ENCODE results near the gene DTNA.
"Not testable (repeated sequence)": the region's sequence is repeated elsewhere in the genome, so short reads cannot be mapped to it uniquely, and the experiment has no call there.

Gene DTNA

GRCh38 chr18:34901299-34901698, 191.2 kb downstream of the DTNA start:
- no peak for DNase-seq (ENCODE audit: low read depth in 3 of 3)

- no peak for DNase-seq (ENCODE audit: low read depth in 3 of 3)
Observed at GRCh38 chr18:34904994-34905393, 194.9 kb downstream of the DTNA start.

- DNase-seq (ENCODE audit: low read depth in 3 of 3): not testable (repeated sequence)
Observed at GRCh38 chr18:34906985-34907384, 196.9 kb downstream of the DTNA start.

- DNase-seq (ENCODE audit: low read depth in 3 of 3): no peak
Observed at GRCh38 chr18:34909637-34910364, 199.7 kb downstream of the DTNA start.

- no peak for DNase-seq (ENCODE audit: low read depth in 3 of 3)
Observed at GRCh38 chr18:34911081-34911480, 201.0 kb downstream of the DTNA start.

- DNase-seq (ENCODE audit: low read depth in 3 of 3): no peak
Observed at GRCh38 chr18:34911661-34912384, 201.7 kb downstream of the DTNA start.

GRCh38 chr18:34913837-34914661, 204.0 kb downstream of the DTNA start:
- DNase-seq (ENCODE audit: low read depth in 3 of 3): no peak

GRCh38 chr18:34915046-34915445, 204.9 kb downstream of the DTNA start:
- no peak for DNase-seq (ENCODE audit: low read depth in 3 of 3)

- DNase-seq (ENCODE audit: low read depth in 3 of 3): not testable (repeated sequence)
Observed at GRCh38 chr18:34916539-34916938, 206.4 kb downstream of the DTNA start.

- DNase-seq (ENCODE audit: low read depth in 3 of 3): no peak
Observed at GRCh38 chr18:34918856-34919255, 208.8 kb downstream of the DTNA start.

GRCh38 chr18:34921226-34921625, 211.1 kb downstream of the DTNA start:
- DNase-seq (ENCODE audit: low read depth in 3 of 3): no peak

- DNase-seq (ENCODE audit: low read depth in 3 of 3): no peak
Observed at GRCh38 chr18:34921811-34922385, 211.8 kb downstream of the DTNA start.

GRCh38 chr18:34922594-34922993, 212.5 kb downstream of the DTNA start:
- not testable (repeated sequence) for DNase-seq (ENCODE audit: low read depth in 3 of 3)

GRCh38 chr18:34923911-34924310, 213.8 kb downstream of the DTNA start:
- no peak for DNase-seq (ENCODE audit: low read depth in 3 of 3)

- no peak for DNase-seq (ENCODE audit: low read depth in 3 of 3)
Observed at GRCh38 chr18:34926683-34927082, 216.6 kb downstream of the DTNA start.

GRCh38 chr18:34928088-34928753, 218.1 kb downstream of the DTNA start:
- no peak for DNase-seq (ENCODE audit: low read depth in 3 of 3)

- DNase-seq (ENCODE audit: low read depth in 3 of 3): no peak
Observed at GRCh38 chr18:34928754-34929335, 218.7 kb downstream of the DTNA start.

- no peak for DNase-seq (ENCODE audit: low read depth in 3 of 3)
Observed at GRCh38 chr18:34929336-34929780, 219.3 kb downstream of the DTNA start.

GRCh38 chr18:34932363-34932762, 222.3 kb downstream of the DTNA start:
- no peak for DNase-seq (ENCODE audit: low read depth in 3 of 3)

- DNase-seq (ENCODE audit: low read depth in 3 of 3): no peak
Observed at GRCh38 chr18:34932792-34933466, 222.8 kb downstream of the DTNA start.

Measured in stimulated activated CD4-positive, alpha-beta T cell treated with anti-CD3 and anti-CD28 coated beads, TNF-alpha, amount 100 ng/mL, for 48 hours (primary cell).